Activated naive CD4-positive, alpha-beta T cell treated with Interleukin-2 at 50 U/mL for 16 hours (primary cell): ENCODE results near the gene KCNQ1OT1.

Experiments
- DNase-seq: peaks from one replicate; pipeline ENCODE4 v3.0.0-alpha.2; 2020

KCNQ1OT1 gene

DNA sequence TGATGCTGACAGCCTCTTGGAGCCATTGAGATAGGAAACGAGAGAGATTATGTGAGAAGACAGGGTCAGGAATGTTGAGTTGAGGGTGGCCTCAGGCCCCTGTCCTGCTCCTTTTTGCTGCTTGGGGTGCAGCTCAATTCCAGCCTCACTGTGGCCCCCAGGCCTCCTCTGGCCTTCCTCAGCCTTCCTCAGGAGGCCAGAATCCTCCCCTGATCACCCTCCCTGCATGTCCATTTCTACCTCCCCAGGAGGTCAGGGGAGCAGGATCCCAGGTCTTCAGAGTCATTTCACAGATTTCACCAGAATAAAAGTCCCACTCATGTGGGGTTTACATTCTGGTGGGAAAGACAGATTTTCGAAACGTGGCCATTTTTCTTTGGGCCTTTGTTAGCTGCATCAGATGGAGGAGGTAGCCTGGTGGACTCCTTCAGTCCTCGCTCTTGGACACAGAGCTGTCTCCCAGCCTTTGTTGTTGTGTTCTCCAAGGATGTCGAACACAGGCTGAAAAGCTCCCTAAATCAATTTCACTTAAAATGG lies 2.2 kb upstream of the KCNQ1OT1 start:
- DNase-seq, result no peak

DNA sequence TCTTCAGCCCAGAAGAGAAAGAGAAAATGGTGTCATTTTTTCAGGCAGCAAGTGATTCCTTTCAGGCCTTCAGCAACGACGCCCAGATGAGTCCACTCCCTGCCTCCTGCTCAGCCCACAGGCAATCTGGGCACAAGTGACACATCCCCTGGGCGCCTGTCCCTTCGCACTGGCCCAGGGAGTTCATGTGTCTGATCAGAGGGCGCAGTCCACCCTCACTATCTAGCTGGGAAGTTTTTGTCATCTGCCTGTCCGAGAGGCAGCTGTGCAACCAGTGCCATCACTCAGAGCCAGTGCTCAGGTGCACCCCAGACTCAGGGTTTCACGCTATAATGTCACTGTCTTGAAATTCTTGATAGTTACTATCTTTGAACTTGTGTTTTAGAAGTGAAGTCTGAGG lies 1.4 kb upstream of the KCNQ1OT1 start:
- DNase-seq, result no peak

- peak; percentile 30 for DNase-seq
These were observed 819 bp upstream of the KCNQ1OT1 start for GRCh38 chr11:2700415-2701211.

DNA sequence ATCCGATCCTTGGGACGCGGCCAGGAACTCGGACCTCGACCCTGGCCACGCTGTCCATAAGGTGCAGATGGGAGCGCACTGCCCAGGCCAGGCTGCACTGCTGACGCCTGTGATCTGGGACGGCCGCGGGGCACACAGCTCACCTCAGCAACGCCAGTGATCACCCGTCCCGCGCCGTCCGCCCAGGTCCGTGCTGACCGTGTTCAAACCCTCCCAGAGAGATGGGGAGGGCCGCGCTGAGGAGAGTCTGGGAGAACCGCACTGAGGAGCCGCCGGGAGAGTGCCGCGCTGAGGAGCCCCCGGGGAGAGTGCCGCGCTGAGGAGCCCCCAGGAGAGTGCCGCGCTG lies 636 bp downstream of the KCNQ1OT1 start:
- DNase-seq, result peak; percentile 5

- no peak for DNase-seq
These were observed 1.2 kb downstream of the KCNQ1OT1 start for GRCh38 chr11:2698386-2699184.

DNA sequence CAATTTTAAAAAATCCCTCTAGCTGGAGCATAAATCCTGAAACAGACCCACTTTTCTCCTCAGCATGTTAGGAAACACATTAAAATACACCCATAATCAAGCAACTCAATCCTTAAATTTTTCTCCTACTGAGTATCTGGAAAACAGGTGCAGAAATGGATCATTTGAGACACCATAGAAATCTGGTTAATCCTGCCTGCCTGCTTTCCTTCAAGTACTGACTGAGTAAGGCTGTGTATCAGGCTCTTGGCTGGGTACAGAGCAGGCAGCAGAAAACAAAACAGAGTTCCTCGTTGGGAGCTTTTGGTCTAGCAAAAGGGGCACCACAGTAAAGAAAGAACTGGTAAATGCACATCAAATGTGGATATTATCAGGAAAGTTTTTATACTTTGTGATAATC lies 1.9 kb downstream of the KCNQ1OT1 start:
- DNase-seq, result no peak

DNA sequence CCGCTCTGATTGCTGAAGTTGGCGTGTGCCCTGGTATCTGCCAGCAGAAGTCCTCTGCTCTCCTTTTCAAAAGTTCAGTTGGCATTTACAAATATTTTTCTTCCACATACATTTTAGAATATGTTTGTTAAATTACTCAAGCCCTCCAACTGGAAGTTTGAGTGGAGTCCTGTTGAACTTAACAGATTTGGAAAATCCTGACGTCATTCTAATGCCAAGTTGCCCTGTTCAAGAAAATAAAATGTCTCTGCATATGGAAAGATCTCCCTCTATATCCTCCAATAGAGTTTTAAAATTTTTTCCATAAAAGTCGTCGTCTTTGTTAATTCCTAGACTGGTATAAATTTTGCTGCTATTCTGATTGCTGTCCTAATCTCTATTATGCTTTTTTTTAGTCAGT lies 3.3 kb downstream of the KCNQ1OT1 start:
- no peak for DNase-seq

GRCh38 chr11:2694995-2695939 lies 4.5 kb downstream of the KCNQ1OT1 start:
- DNase-seq, result no peak

DNA sequence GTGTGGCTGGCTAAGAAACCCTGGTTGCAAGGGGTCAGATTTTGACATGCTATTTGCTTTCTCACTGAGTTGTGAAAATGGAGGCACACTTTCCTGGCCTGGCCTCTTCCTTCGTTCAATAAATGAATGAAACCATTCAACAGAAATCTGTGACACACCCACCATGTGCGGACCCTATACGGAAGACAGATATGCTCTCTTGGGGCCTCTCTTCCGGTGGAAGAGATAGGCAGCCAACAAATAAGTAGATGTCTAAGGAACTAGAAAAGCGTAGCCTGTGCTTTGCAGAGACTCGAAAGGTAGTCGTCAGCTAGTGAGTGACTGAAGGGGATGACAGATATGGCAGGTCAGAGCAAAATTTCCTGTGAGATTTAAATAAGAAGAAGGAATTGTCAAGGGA lies 5.3 kb downstream of the KCNQ1OT1 start:
- DNase-seq, result no peak

DNA sequence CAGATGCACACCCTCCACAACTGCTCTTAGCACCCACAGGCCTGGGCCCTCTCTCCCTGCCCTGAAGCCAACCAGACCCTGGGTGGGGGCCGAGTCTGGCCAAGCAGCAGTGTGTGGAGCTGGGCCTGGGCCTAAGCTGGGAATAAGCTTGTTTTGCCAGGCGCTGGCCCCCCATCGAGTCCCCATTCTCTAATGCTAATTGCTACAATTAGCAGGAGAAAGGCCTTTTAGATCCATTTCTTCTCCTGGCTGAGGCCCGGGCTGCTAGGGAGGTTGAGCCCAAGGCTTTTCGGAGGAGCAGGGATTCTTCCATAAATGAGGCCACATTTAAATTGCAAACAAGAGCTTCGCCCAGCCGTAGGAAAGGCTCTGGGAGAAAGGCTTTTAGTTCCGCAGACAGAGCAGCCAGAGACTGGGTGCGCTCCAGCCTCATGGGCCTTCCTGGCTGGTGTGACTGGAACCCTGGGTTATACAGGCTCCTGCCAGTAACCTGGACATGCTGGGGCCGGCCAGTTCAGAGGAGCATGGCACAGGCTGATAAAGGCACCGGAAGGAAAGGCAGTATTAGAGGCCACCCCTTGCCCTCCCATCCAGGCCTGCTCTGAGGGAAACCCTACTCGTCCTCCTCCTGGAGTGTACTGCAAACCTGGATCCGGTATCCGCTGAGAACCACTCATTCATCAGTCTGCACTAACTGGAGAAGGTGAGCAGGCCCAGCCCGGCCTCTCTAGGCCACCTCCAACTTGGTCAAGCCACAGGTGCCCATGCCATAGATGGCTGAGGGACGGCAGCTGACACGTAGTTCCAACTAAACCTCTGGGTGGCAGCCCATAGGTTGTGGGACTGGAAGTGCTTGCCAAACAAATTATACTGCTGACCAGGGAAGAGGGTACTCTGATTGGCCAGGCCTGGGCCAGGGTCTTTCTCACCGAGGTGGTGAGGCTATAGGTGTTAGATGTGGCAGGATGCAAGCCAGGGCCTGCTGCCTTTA lies 6.2 kb downstream of the KCNQ1OT1 start:
- DNase-seq, result no peak

- no peak for DNase-seq
These were observed 7.6 kb downstream of the KCNQ1OT1 start for GRCh38 chr11:2691991-2692875.

DNA sequence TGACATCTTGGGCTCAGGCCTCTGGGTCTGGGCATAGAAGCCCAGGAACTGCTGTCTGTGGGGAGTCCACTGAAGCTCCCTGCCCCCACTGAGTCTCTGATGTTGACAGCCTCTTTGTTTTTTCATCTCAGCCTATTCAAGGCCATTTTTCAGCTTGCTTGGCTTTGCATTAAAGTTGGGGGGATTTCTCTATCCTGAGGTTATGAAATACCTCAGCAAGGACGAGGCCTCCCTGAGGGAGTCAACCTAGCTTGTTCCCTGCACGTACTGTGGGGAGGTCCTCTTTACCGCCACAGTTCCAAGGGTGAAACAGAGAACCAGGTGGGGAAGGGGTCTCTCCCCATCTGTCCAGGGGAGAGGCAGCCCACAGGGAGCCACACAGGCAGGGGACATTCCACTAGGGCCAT lies 8.4 kb downstream of the KCNQ1OT1 start:
- no peak for DNase-seq

DNA sequence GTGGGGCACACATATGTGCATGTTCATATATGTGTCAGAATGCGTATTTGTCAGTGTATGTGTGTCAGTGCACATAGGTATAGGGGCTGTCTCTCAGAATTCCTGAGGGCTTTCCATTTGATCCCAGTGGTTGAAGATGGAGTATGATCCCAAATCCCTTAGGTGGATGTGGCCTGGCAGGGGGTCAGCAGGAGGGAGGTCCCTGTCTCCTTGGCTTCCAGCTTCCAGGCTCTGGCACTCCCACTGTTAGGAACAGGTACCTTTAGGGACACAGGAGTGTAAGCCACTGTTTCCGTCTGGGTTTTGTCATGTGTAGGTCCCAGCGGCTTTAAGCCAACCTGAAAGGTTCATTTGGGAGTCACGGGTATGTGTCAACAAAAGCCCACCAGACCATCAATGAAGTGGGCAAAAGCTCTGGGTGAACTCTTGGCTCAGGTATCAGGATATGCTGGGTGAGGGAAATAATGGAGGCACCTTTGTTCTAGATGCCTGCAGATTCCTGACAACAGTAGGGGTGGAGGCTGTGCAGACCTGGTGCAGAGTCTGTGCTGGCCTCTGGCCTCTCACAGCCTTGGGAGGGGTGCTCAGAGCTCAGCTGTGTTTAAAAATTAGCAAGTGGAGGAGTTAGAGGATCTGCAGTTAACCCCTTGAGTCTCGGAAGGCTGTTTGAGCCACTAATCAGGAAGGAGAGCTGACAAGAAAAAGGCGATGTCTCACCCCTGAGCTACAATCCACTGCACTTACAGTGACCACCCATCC lies 9.0 kb downstream of the KCNQ1OT1 start:
- DNase-seq, result no peak

DNA sequence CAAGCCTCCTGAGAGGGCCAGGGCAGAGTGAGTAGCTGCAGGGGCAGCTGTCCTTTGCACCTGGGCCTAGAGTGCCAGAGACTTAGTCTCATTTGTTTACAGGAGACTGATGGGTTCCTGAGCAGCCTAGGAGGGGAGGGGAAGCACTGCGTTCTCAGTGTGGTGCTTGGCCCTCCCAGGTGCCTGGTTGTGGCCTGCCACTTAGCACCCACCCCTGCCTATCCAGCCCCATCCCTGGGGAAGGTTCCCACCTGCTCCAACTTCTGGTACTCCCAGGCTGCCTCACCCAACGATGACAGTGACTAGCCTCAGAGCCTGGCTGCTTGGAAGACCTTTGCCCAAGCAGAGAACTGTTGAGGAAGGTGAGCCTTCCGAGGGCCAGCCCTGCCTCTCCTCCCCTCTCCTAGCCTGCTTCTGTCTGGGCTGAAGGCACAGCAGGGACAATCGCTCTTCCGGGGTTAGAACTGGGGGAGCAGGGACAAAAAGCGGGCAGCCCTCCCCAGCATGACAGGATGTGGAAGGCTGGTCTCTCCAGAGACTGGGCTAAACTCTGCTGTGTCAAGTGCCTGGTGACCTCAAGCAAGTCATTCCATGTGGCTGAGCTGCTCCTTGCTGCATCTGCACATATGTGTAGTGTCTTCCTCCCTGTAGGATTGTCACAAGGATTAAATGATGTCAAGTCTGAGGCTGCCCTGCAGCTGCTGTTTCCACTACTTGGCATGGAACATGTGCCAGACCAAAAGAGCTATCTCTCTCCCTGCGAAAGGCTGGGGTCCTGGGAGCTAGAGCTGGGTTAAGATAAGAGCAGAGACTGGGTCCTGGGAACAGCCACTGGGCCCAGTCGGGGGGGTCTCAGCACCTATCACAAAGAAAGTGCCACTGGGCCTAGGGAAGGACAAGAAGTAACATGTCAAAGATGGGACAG lies 9.9 kb downstream of the KCNQ1OT1 start:
- no peak for DNase-seq

DNA sequence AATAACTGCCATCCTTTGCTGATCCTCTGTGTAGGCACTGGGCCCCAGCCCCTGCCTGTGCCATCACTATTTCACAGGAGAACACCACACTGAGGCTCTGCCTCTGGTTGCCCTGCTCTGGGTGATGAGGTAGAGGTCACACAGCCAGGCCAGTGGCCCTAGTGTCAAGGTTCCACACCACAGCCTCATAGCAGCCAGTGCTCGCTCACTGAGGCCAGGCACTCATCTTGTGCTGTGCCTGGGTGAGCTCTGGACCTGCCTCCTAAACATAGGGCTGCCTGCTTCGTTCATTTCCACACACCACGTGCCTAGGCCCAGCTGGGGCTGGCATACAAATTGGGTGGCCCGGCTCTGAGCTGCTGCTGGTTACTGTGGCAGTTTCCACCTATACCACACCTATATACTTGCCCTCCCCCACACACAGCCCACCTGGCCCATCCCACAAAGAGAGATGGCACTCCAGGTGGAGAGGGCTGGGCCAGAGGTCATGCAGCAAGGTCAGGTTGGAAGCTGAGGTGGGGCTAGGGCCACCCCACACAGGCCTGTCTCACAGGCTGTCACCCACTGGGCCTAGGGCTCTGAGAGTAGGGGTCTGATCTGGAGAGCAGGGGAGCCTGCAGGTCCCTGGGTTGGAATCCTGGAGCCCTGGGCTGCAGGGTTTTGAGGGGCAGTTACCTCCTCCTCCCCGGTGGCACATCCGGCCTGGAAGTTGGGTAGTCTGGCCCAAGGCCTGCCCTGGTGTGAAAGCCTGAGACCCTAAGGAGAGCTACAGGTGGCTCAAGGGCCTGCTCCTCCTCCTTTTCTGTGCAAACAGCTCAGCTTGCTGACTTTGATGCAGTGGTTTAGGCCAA lies 11.2 kb downstream of the KCNQ1OT1 start:
- no peak for DNase-seq

GRCh38 chr11:2687782-2688191 lies 12.0 kb downstream of the KCNQ1OT1 start:
- DNase-seq, result no peak

DNA sequence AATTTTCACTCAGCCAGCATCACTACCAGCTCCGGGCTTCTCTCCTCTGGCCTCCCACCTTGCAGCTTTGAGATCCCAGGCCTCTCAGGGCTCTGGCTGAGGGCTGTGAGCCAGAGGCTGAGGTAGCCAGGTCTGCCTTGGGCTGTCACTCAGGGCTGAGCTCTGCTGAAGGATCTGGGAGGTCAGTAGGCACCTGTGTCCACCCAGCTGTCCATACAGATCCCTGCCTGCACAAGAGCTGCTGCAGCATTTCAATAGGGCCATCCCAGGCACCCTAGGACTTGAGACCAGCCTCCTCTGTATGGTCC lies 12.6 kb downstream of the KCNQ1OT1 start:
- no peak for DNase-seq
